ENCODE measurements around the gene AMER2.

DNA sequence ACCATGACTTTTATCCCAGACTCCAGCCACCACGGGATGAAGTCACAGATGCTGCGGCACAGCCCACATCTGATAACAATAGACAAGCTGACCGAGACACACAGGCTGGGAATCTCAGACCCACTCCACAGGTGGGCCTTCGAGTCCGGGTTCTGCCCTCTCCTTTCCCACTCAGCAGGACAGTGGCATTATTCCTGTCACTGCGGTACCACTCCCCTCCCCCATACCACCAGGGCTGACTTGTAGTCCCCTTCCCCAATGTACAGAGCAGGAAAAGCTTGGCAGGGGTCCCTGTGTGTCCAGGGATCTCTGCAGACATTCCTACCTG lies 179 bp upstream of the AMER2 start:
- TF ChIP-seq, protein P1, sequence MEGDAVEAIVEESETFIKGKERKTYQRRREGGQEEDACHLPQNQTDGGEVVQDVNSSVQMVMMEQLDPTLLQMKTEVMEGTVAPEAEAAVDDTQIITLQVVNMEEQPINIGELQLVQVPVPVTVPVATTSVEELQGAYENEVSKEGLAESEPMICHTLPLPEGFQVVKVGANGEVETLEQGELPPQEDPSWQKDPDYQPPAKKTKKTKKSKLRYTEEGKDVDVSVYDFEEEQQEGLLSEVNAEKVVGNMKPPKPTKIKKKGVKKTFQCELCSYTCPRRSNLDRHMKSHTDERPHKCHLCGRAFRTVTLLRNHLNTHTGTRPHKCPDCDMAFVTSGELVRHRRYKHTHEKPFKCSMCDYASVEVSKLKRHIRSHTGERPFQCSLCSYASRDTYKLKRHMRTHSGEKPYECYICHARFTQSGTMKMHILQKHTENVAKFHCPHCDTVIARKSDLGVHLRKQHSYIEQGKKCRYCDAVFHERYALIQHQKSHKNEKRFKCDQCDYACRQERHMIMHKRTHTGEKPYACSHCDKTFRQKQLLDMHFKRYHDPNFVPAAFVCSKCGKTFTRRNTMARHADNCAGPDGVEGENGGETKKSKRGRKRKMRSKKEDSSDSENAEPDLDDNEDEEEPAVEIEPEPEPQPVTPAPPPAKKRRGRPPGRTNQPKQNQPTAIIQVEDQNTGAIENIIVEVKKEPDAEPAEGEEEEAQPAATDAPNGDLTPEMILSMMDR (conservative IDR thresholded peaks at IDR 0.05): no peak
- no peak for TF ChIP-seq EZH2 (IDR thresholded peaks at IDR 0.05; ENCODE audit: low read depth)

Data from PC-9 (cell line).